ENCODE measurements around the gene ZNF45.
"Not testable (repeated sequence)": the region's sequence is repeated elsewhere in the genome, so short reads cannot be mapped to it uniquely, and the experiment has no call there.

ZNF45 gene

GRCh38 chr19:43883864-43884263 lies 51.2 kb downstream of the ZNF45 start, which contains the start of gene ZNF404:
Gene ZNF404, minus strand, starts transcription at chr19:43883964.
- Histone ChIP-seq H3K9me3 (ENCODE audit: severe bottlenecking) (no peaks in the 10 kb centered on the region), H3K27me3 (ENCODE audit: insufficient read depth, low read depth, severe bottlenecking) (no peaks in the 10 kb centered on the region), H3K27ac (no peak within 1 kb of the TSS), H3K36me3 (no peaks in the 10 kb centered on the region), H3K4me3 (ENCODE audit: low read depth, low read length) (no peak within 1 kb of the TSS)
- TF ChIP-seq CTCF (IDR thresholded peaks at IDR 0.05; ENCODE audit: low read depth, low read length): no peak
- DNase-seq: no peak

- TF ChIP-seq CTCF (IDR thresholded peaks at IDR 0.05; ENCODE audit: low read depth, low read length): no peak
- H3K4me3 ChIP-seq (ENCODE audit: low read depth, low read length): no peak overlapping the region
- H3K36me3 ChIP-seq: no peaks in the 10 kb centered on the region
- no peak for DNase-seq
- no peaks in the 10 kb centered on the region for H3K27me3 ChIP-seq (ENCODE audit: insufficient read depth, low read depth, severe bottlenecking)
- H3K27ac ChIP-seq: no peak overlapping the region
- no peaks in the 10 kb centered on the region for H3K9me3 ChIP-seq (ENCODE audit: severe bottlenecking)
Measured at GRCh38 chr19:43880483-43880882, 54.6 kb downstream of the ZNF45 start.

GRCh38 chr19:43872547-43873336 lies 62.3 kb downstream of the ZNF45 start:
- no peak for DNase-seq
- Histone ChIP-seq H3K27me3 (ENCODE audit: insufficient read depth, low read depth, severe bottlenecking) (no peaks in the 10 kb centered on the region), H3K27ac (no peak overlapping the region), H3K9me3 (ENCODE audit: severe bottlenecking) (peaks cover 17% of the 10 kb centered on the region), H3K4me3 (ENCODE audit: low read depth, low read length) (no peak overlapping the region), H3K36me3 (no peaks in the 10 kb centered on the region)
- no peak for TF ChIP-seq CTCF (IDR thresholded peaks at IDR 0.05; ENCODE audit: low read depth, low read length)

- not testable (repeated sequence) for H3K27ac ChIP-seq; H3K4me3 ChIP-seq (ENCODE audit: low read depth, low read length); H3K36me3 ChIP-seq; H3K27me3 ChIP-seq (ENCODE audit: insufficient read depth, low read depth, severe bottlenecking); DNase-seq
- peaks cover 15% of the 10 kb centered on the region for H3K9me3 ChIP-seq (ENCODE audit: severe bottlenecking)
Measured at GRCh38 chr19:43866923-43867322, 68.2 kb downstream of the ZNF45 start.

Data from WERI-Rb-1 (cell line).